Posterior vena cava (tissue), 2 donors: ENCODE measurements around the gene BARHL1. TPM values are rescaled to one million over a fixed set of nuclear protein-coding genes. Genes with fewer than 3 reads are reported as not detected.

ENCODE experiments used
- DNase-seq: peaks from one replicate; pipeline ENCODE4 v3.0.0-alpha.2; 2020; ENCODE audit warnings: low spot score
- intact Hi-C, 2 donors: fragments of 100-400 bp; cut with DNase I; formaldehyde crosslinking; loops; one replicate each; pipeline versions ENCODE4 v1.14.1 to v1.14.2; 2022 to 2023
- long read RNA-seq, 2 donors: library from polyadenylated mRNA; unstranded; transcript quantifications; one replicate each; pipeline ENCODE4 v2.0.0, GENCODE V29; 2020 to 2021
- total RNA-seq, 2 donors: library from RNA; stranded (reverse); fragmentation: NEBNext Ultra II Directional; extraction: Animal tissue kit (Norgen Biotek cat#: 25700); gene quantifications; one replicate each; pipeline ENCODE4 v1.2.1, GENCODE V29; 2021
- donor health status: DM: yes; HTN: yes; CAD: no.
- donor health status: DM: yes; HTN: yes; CAD: no.

The BARHL1 gene
- not detected for total RNA-seq
- long read RNA-seq, donor 1: 0 reads
- long read RNA-seq, donor 2: 0 reads

- intact Hi-C loops: no loop called here
- DNase-seq: peak; percentile 75
Measured at GRCh38 chr9:132582276-132582785, at the start of gene BARHL1. Gene BARHL1, plus strand, starts transcription at chr9:132582606. Its CDS starts 192 bp downstream, at chr9:132582798.

GRCh38 chr9:132534832-132535231 lies 47.6 kb upstream of the BARHL1 start:
- no peak for DNase-seq
- intact Hi-C loops: loop anchor here in 1 of 2 donors (2.0 kb wide), 1 partner anchor 60 kb away; no protein-coding TSS in a partner anchor

- intact Hi-C loops: no loop called here
- no peak for DNase-seq
Measured at GRCh38 chr9:132536124-132536523, 46.3 kb upstream of the BARHL1 start.

DNA sequence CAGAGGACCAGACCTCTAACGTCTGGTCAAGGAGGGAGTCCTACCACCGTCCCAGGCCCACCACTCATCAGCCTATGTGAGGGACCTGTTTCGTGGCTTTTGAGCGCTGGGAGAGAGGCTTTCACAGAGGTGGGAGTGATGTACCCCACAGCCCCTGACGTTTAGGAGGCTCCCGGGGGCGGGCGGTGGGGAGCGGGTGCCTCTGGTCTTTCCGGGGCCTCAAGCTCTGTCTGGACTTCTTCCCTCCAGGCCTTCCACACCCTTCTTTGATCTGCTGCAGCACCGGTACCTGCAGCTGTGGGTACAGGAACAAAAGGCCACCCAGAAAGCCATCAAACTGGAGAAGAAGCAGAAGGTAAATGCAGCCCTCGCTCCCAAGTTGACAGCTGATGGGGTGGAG lies 45.1 kb upstream of the BARHL1 start:
- intact Hi-C loops: no loop called here
- DNase-seq: peak; percentile 24

GRCh38 chr9:132538071-132538470 lies 44.3 kb upstream of the BARHL1 start:
- DNase-seq: no peak
- intact Hi-C loops: no loop called here

DNA sequence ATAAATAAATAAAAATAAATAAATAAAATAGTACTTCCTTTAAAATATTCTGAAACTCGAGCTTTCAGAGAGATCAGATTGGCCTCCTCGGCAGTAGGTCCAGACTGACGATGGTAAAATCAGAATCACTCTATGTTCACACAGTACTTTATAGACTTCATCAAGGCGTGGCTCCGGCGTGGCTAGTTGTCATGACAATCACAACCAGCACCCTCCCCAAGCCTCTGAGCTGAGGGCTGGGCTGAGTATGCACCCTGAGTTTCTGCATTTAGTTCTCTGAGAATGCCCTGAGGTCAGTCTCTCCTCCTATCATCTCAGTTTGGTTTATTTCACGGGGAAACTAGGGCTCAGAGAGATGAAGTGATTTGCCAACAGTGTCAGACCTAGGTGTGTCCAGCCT lies 43.3 kb upstream of the BARHL1 start:
- intact Hi-C loops: no loop called here
- peak; percentile 43 for DNase-seq

DNA sequence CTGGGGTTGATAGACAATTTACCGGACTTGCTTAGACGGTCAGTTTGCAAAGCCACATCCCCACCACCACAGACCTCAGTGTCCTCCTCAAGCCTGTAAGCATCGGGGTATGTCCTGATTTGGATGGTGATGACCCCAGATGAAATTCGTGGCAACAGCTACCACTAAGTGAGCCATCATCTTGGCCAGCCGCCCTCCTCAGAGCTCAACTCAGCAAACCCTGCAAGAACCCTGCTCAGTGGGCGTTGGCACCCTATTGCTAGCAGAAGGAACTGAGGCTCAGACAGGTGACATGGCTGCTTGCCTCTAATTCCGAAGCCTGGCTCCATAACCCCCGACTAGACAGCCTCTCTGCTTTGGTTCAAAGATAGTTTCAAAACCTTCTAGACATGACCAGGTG lies 41.4 kb upstream of the BARHL1 start:
- peak; percentile 70 for DNase-seq
- intact Hi-C loops: loop anchor here in 1 of 2 donors (2.0 kb wide), 1 partner anchor 76 kb away; no protein-coding TSS in a partner anchor

GRCh38 chr9:132541870-132542830 lies 40.3 kb upstream of the BARHL1 start:
- DNase-seq: peak; percentile 67
- intact Hi-C loops: loop anchor here in 1 of 2 donors (2.0 kb wide), 1 partner anchor 77 kb away; no protein-coding TSS in a partner anchor

- intact Hi-C loops: no loop called here
- peak; percentile 76 for DNase-seq
Measured at GRCh38 chr9:132543251-132543650, 39.2 kb upstream of the BARHL1 start.

DNA sequence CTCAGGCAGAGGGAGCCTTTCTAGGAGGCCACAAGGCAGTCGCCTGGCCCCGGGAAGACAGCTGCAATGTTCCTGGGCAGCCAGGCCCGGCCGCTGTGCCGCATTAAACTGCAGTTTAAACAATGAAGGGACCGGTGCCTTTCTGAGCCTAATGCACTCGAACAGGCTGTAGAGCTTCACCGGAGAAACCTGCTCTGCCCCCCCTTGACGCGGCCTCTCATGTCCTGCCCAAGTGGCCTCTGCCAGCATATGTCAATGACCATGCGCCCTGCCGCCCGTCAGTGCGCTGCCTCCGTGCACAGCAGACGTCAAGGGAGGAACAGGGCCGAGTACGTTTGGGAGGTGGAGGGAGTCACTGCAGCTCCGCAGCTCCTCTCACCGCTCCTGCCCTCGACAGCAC lies 38.4 kb upstream of the BARHL1 start:
- no peak for DNase-seq
- intact Hi-C loops: no loop called here

DNA sequence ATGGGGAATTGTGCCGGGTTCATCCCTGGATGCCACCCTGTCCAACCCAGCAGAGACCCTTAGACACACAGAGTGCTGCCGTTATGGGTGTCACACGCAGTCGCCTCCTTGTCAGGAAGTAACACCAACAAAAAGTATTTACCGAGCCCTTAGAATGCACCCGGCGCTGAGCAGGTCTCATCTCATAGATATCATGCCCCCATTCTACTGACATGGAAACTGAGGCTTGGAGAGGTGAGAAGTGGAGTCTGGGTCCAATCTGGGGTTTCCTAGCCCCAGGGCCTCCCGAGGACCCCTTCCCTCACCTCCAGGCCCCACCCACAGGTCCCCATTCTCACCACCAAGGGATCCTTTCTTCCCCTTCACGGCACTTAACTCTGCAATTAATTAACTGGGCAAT lies 36.8 kb upstream of the BARHL1 start:
- intact Hi-C loops: no loop called here
- peak; percentile 32 for DNase-seq

DNA sequence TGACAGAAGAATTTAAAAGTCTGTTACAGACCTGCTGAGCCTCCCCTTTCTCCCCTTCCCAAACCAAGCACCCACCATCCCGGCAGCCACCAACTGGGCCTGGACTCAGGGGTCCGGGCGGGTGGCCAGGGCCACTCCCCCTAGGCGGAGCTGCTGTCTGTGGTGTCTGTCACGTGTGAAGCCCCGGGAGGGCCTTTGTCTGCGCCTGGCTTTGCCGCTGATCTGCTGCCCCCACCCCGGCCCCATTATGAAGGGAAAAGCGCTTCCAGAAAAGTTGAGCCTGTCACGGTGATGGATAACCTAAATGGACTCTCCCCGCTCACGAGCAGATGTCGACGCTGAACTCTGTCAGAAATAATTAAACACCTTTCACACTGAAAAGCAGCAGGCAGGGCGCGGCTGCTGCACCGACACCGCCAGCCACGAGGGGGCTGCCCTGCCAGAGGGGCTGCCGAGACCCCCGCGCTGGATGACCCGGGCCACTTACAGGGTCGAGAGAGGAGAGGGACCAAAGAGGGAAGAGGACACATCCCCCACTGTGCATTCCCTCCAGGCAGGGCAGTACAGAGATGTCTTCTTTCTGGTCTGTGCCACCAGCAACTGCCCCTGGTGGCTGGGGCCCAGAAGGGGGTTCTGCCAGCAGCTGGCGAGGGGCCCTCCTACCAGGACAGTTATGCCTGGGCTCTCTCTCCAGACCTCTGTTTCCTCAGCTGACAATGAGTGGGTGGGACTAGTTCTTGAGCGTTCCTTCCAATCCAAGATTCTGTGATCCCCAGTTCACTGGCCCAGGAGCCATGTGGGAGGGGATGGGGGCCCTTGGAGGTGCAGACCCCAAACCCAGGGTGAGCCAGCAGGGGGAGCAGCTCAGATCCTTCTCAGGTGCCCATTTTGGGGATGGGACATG lies 36.0 kb upstream of the BARHL1 start:
- peak; percentile 60 for DNase-seq
- intact Hi-C loops: no loop called here

DNA sequence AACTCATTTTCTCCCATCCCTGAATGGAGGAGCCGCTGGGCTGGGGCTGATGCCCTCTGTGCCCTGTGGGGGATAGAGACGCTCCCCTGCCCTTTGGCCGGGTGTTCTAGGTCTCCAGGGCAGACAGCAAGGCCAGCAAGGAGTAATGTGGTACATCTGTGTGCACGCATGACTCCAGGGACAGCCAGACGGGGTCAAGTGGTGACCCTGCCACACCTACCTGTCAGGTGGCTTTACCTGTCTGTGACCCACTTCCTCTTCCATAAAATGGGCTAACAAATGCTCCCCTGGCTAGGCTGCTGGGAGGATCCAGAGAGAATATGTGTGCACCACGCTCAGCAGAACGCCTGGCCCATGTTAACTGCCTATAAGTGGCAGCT lies 35.4 kb upstream of the BARHL1 start:
- intact Hi-C loops: no loop called here
- DNase-seq: peak; percentile 65

DNA sequence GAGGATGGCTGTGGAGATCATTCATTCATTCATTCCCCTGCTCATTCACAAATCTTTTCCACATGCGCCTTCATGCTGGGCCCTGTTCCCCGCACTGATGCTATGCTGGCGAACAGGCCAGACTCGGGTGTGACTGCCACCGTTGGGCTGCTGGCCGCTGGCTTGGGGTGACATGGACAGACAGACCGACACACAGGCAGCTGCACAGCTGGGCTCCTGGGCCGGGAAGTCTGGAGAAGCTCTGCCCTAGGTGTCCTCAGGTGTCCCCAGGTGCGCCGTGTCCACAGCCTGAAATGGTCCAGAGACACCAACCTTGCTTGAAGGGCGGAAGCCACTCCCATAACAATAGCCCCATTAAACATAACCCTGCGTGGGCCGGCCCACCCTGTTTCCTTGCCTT lies 35.0 kb upstream of the BARHL1 start:
- DNase-seq: peak; percentile 58
- intact Hi-C loops: no loop called here

GRCh38 chr9:132547976-132548730 lies 34.3 kb upstream of the BARHL1 start:
- intact Hi-C loops: no loop called here
- peak; percentile 60 for DNase-seq

- DNase-seq: peak; percentile 56
- intact Hi-C loops: no loop called here
Measured at GRCh38 chr9:132548751-132549640, 33.4 kb upstream of the BARHL1 start.

DNA sequence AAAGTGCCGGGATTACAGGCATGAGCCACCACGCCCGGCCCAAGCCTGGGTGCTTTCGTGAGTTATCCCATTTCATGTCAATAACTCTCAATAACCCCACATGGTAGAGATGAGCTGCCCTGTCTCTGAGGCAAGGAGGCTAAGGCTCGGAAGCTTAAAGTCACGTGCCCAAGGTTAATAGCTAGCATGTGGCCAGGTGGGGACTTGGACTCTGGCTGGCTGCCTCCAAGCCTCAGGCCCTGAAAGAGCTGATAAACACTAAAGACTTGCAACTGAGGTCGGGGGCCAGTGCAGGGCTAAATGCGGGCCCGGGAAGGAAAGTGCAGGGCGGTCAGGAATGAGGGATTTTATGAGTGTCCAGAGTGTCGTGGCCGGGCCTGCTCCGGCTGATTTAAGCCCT lies 30.9 kb upstream of the BARHL1 start:
- intact Hi-C loops: no loop called here

GRCh38 chr9:132552041-132552440 lies 30.4 kb upstream of the BARHL1 start:
- DNase-seq: no peak

More for the DNA sequence above, 30.9 kb upstream of the BARHL1 start:
- no peak for DNase-seq

More at GRCh38 chr9:132552041-132552440, 30.4 kb upstream of the BARHL1 start:
- intact Hi-C loops: no loop called here
